Uterus (tissue), 2 donors: ENCODE results near the gene C1R.
"Not testable (repeated sequence)": the region's sequence is repeated elsewhere in the genome, so short reads cannot be mapped to it uniquely, and the experiment has no call there.

ENCODE experiments used
- POLR2A ChIP-seq, 2 donors: fragments of 450-650 bp; IDR thresholded peaks; one replicate each; pipeline ENCODE4 v1.6.1; 2016; ENCODE audit warnings: antibody characterized with exemption in 2 of 2, mild to moderate bottlenecking in 1 of 2, moderate library complexity in 1 of 2
- TF ChIP-seq, protein P1 (sequence below), 4 experiments: fragments of 200-600 bp in 2 of 4; fragments of 450-650 bp in 2 of 4; sonication (generic) in 2 of 4; IDR thresholded peaks; one replicate each; pipeline ENCODE4 v1.5.1; 2016 to 2019; ENCODE audit warnings: antibody characterized with exemption in 4 of 4, mild to moderate bottlenecking in 2 of 4, moderate library complexity in 1 of 4

DNA sequence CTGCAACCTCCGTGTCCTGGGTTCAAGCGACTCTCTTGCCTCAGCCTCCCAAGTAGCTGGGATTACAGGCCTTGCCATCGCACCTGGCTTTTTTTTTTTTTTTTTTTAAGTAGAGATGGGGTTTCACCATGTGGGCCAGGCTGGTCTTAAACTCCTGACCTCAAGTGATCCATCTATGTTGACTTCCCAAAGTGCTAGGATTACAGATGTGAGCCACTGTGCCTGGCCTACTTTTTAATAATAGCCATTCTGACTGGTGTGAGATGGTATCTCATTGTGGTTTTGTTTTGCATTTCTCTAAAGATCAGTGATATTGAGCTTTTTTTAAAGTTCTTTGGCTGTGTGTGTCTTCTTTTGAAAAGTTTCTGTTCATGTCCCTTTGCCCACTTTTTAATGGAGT lies 42.3 kb downstream of the C1R start:
- TF ChIP-seq, protein P1, sequence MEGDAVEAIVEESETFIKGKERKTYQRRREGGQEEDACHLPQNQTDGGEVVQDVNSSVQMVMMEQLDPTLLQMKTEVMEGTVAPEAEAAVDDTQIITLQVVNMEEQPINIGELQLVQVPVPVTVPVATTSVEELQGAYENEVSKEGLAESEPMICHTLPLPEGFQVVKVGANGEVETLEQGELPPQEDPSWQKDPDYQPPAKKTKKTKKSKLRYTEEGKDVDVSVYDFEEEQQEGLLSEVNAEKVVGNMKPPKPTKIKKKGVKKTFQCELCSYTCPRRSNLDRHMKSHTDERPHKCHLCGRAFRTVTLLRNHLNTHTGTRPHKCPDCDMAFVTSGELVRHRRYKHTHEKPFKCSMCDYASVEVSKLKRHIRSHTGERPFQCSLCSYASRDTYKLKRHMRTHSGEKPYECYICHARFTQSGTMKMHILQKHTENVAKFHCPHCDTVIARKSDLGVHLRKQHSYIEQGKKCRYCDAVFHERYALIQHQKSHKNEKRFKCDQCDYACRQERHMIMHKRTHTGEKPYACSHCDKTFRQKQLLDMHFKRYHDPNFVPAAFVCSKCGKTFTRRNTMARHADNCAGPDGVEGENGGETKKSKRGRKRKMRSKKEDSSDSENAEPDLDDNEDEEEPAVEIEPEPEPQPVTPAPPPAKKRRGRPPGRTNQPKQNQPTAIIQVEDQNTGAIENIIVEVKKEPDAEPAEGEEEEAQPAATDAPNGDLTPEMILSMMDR (IDR thresholded peaks at IDR 0.05), result not testable (repeated sequence)
- not testable (repeated sequence) for TF ChIP-seq POLR2A (IDR thresholded peaks at IDR 0.05)
